ENCODE measurements around the gene PASD1.
A peak's percentile ranks its signal among the peaks of the same experiment; 100 is the strongest.
"Not testable (repeated sequence)": the region's sequence is repeated elsewhere in the genome, so short reads cannot be mapped to it uniquely, and the experiment has no call there.

PASD1 gene

GRCh38 chrX:151624677-151625076 lies 61.2 kb downstream of the PASD1 start:
- DNase-seq (ENCODE audit: low spot score), result no peak

GRCh38 chrX:151631822-151632221 lies 68.3 kb downstream of the PASD1 start:
- no peak for DNase-seq (ENCODE audit: low spot score)

- no peak for DNase-seq (ENCODE audit: low spot score)
Observed at GRCh38 chrX:151633157-151633556, 69.7 kb downstream of the PASD1 start.

- no peak for DNase-seq (ENCODE audit: low spot score)
Observed at GRCh38 chrX:151634937-151635336, 71.5 kb downstream of the PASD1 start.

GRCh38 chrX:151641564-151641963 lies 78.1 kb downstream of the PASD1 start:
- no peak for DNase-seq (ENCODE audit: low spot score)

- no peak for DNase-seq (ENCODE audit: low spot score)
Observed at GRCh38 chrX:151675121-151675746, 111.8 kb downstream of the PASD1 start.

- no peak for DNase-seq (ENCODE audit: low spot score)
Observed at GRCh38 chrX:151676196-151676595, 112.7 kb downstream of the PASD1 start.

GRCh38 chrX:151679798-151680402 lies 116.4 kb downstream of the PASD1 start:
- DNase-seq (ENCODE audit: low spot score), result no peak

GRCh38 chrX:151680805-151681204 lies 117.3 kb downstream of the PASD1 start:
- DNase-seq (ENCODE audit: low spot score), result peak; percentile 17

- no peak for DNase-seq (ENCODE audit: low spot score)
Observed at GRCh38 chrX:151687635-151688034, 124.2 kb downstream of the PASD1 start.

GRCh38 chrX:151688695-151689094 lies 125.2 kb downstream of the PASD1 start:
- no peak for DNase-seq (ENCODE audit: low spot score)

GRCh38 chrX:151692825-151693224 lies 129.3 kb downstream of the PASD1 start:
- DNase-seq (ENCODE audit: low spot score), result no peak

- no peak for DNase-seq (ENCODE audit: low spot score)
Observed at GRCh38 chrX:151694121-151694520, 130.6 kb downstream of the PASD1 start.

GRCh38 chrX:151694661-151695582 lies 131.4 kb downstream of the PASD1 start, which contains the start of gene PRRG3:
TSS of gene PRRG3 (plus strand) at chrX:151695458. CDS start at chrX:151698815, 3,357 bp downstream.
- no peak for DNase-seq (ENCODE audit: low spot score)

GRCh38 chrX:151695583-151696340 lies 132.3 kb downstream of the PASD1 start:
- DNase-seq (ENCODE audit: low spot score), result no peak

- not testable (repeated sequence) for DNase-seq (ENCODE audit: low spot score)
Observed at GRCh38 chrX:151697082-151697481, 133.6 kb downstream of the PASD1 start.

- DNase-seq (ENCODE audit: low spot score), result no peak
Observed at GRCh38 chrX:151697522-151697921, 134.0 kb downstream of the PASD1 start.

GRCh38 chrX:151698485-151698884 lies 135.0 kb downstream of the PASD1 start:
- DNase-seq (ENCODE audit: low spot score), result no peak

GRCh38 chrX:151699746-151700145 lies 136.3 kb downstream of the PASD1 start:
- DNase-seq (ENCODE audit: low spot score), result no peak

GRCh38 chrX:151700581-151700980 lies 137.1 kb downstream of the PASD1 start:
- DNase-seq (ENCODE audit: low spot score), result no peak

- DNase-seq (ENCODE audit: low spot score), result no peak
Observed at GRCh38 chrX:151701071-151701470, 137.6 kb downstream of the PASD1 start.

GRCh38 chrX:151701531-151701930 lies 138.1 kb downstream of the PASD1 start:
- no peak for DNase-seq (ENCODE audit: low spot score)

Data from CD4-positive, alpha-beta T cell treated with Interleukin-6 at 100 ng/mL for 8 hours (primary cell).